KMS-11 (cell line): ENCODE measurements around the gene NDUFA7.

ENCODE experiments used
- H2AFZ ChIP-seq: fragments of 200-600 bp; sonication (generic); 2 replicates; pipeline ENCODE4 v1.6.1; 2016; ENCODE audit warnings: antibody characterized with exemption, mixed run types, low read depth
- H3K27ac ChIP-seq: fragments of 200-600 bp; sonication (generic); 2 replicates; pipeline ENCODE4 v1.6.1; 2016; ENCODE audit warnings: mild to moderate bottlenecking, mixed run types
- H3K27me3 ChIP-seq: fragments of 200-600 bp; sonication (generic); 2 replicates; pipeline ENCODE4 v1.6.1; 2017; ENCODE audit warnings: mild to moderate bottlenecking, low read depth, mixed run types, moderate library complexity; ENCODE audit not compliant: insufficient read depth
- H3K36me3 ChIP-seq: fragments of 200-600 bp; sonication (generic); 2 replicates; pipeline ENCODE4 v1.6.1; 2017; ENCODE audit warnings: mild to moderate bottlenecking, mixed run types; ENCODE audit not compliant: insufficient read depth
- H3K4me1 ChIP-seq: fragments of 200-600 bp; sonication (generic); 2 replicates; pipeline ENCODE4 v1.6.1; 2016; ENCODE audit warnings: mild to moderate bottlenecking, low read depth, mixed run types; ENCODE audit not compliant: poor library complexity, severe bottlenecking
- H3K4me2 ChIP-seq: fragments of 200-600 bp; sonication (generic); 2 replicates; pipeline ENCODE4 v1.7.0; 2016; ENCODE audit warnings: mild to moderate bottlenecking, mixed run types
- H3K4me3 ChIP-seq: fragments of 200-600 bp; sonication (generic); IDR thresholded peaks from 2 replicates; pipeline ENCODE4 v1.6.1; 2017; ENCODE audit warnings: low read depth, low read length, mixed read lengths; ENCODE audit not compliant: insufficient read depth
- H3K79me2 ChIP-seq: fragments of 200-600 bp; sonication (generic); 2 replicates; pipeline ENCODE4 v1.6.1; 2016; ENCODE audit warnings: low read depth, mixed run types; ENCODE audit not compliant: insufficient read depth
- H3K9ac ChIP-seq: fragments of 200-600 bp; sonication (generic); 2 replicates; pipeline ENCODE4 v1.6.1; 2016; ENCODE audit warnings: mild to moderate bottlenecking, mixed run types
- H4K20me1 ChIP-seq: fragments of 200-600 bp; sonication (generic); 2 replicates; pipeline ENCODE4 v1.6.1; 2016; ENCODE audit warnings: mild to moderate bottlenecking, mixed run types; ENCODE audit not compliant: insufficient read depth
- TF ChIP-seq, protein P1 (sequence below): fragments of 200-600 bp; sonication (generic); conservative IDR thresholded peaks from 2 replicates; pipeline ENCODE4 v1.6.1; 2017; ENCODE audit warnings: low read depth, mild to moderate bottlenecking, antibody characterized with exemption, low read length, moderate library complexity, mixed read lengths

NDUFA7 gene

GRCh38 chr19:8336660-8337059 is 15.5 kb upstream of the NDUFA7 start:
- Histone ChIP-seq H3K4me3 (no peak overlapping the region), H4K20me1 (no peaks in the 10 kb centered on the region), H3K4me2 (no peak overlapping the region), H3K79me2 (no peaks in the 10 kb centered on the region), H3K27me3 (peaks cover 14% of the 10 kb centered on the region; the same call in 1 of the 2 replicates), H3K36me3 (no peaks in the 10 kb centered on the region), H2AFZ (no peak overlapping the region), H3K27ac (no peak overlapping the region), H3K4me1 (no peaks in the 10 kb centered on the region), H3K9ac (no peak overlapping the region)
- TF ChIP-seq, protein P1, sequence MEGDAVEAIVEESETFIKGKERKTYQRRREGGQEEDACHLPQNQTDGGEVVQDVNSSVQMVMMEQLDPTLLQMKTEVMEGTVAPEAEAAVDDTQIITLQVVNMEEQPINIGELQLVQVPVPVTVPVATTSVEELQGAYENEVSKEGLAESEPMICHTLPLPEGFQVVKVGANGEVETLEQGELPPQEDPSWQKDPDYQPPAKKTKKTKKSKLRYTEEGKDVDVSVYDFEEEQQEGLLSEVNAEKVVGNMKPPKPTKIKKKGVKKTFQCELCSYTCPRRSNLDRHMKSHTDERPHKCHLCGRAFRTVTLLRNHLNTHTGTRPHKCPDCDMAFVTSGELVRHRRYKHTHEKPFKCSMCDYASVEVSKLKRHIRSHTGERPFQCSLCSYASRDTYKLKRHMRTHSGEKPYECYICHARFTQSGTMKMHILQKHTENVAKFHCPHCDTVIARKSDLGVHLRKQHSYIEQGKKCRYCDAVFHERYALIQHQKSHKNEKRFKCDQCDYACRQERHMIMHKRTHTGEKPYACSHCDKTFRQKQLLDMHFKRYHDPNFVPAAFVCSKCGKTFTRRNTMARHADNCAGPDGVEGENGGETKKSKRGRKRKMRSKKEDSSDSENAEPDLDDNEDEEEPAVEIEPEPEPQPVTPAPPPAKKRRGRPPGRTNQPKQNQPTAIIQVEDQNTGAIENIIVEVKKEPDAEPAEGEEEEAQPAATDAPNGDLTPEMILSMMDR, result no peak

DNA sequence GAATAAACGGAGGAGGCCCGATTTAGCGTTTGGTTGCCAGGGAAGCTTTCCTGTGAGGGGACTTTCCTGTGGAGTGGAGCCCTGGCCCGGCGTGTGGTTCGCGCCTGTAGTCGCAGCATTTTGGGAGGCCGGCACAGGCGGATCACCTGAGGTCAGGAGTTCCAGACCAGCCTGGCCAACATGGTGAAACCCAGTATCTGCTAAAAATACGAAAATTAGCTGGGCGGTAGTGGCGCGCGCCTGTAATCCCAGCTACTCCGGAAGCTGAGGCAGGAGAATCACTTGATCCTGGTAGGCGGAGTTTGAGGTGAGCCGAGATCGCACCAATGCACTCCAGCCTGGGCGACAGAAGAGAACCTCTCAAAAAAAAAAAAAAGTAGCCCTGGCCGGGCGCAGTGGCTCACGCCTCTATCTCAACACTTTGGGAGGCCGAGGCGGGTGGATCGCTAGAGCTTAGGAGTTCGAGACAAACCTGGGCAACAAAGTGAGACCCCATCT is 14.9 kb upstream of the NDUFA7 start:
- Histone ChIP-seq H2AFZ (no peak overlapping the region), H4K20me1 (no peaks in the 10 kb centered on the region), H3K4me3 (no peak overlapping the region), H3K9ac (no peak overlapping the region), H3K79me2 (no peaks in the 10 kb centered on the region), H3K36me3 (no peaks in the 10 kb centered on the region), H3K4me2 (no peak overlapping the region), H3K27me3 (peaks cover 10% of the 10 kb centered on the region; the same call in 1 of the 2 replicates), H3K27ac (no peak overlapping the region), H3K4me1 (no peaks in the 10 kb centered on the region)
- TF ChIP-seq, protein P1, result no peak

- H2AFZ ChIP-seq, result no peak overlapping the region
- TF ChIP-seq, protein P1, result no peak
- H3K27me3 ChIP-seq, result peaks cover 7% of the 10 kb centered on the region; the same call in 1 of the 2 replicates
- H3K4me1 ChIP-seq, result no peaks in the 10 kb centered on the region
- H3K4me3 ChIP-seq, result no peak overlapping the region
- H3K9ac ChIP-seq, result no peak overlapping the region
- H3K79me2 ChIP-seq, result no peaks in the 10 kb centered on the region
- no peaks in the 10 kb centered on the region for H4K20me1 ChIP-seq
- H3K36me3 ChIP-seq, result no peaks in the 10 kb centered on the region
- no peak overlapping the region for H3K27ac ChIP-seq
- H3K4me2 ChIP-seq, result no peak overlapping the region
These were observed 14.3 kb upstream of the NDUFA7 start for GRCh38 chr19:8335343-8336071.

- H3K4me3 ChIP-seq, result no peak overlapping the region
- H3K4me1 ChIP-seq, result no peaks in the 10 kb centered on the region
- H2AFZ ChIP-seq, result no peak overlapping the region
- H3K4me2 ChIP-seq, result no peak overlapping the region
- no peaks in the 10 kb centered on the region for H3K36me3 ChIP-seq
- H3K27me3 ChIP-seq, result peaks cover 7% of the 10 kb centered on the region; the same call in 1 of the 2 replicates
- H3K27ac ChIP-seq, result no peak overlapping the region
- no peak overlapping the region for H3K9ac ChIP-seq
- no peaks in the 10 kb centered on the region for H3K79me2 ChIP-seq
- H4K20me1 ChIP-seq, result no peaks in the 10 kb centered on the region
- TF ChIP-seq, protein P1, result no peak
These were observed 13.5 kb upstream of the NDUFA7 start for GRCh38 chr19:8334458-8335342.
